IMR-90 (cell line): ENCODE measurements around the gene ADPRHL1. TPM values are rescaled to one million over a fixed set of nuclear protein-coding genes. Genes with fewer than 3 reads are reported as not detected.

Experiments used
- ATAC-seq: fragments of 200-7000 bp; cut with Tn5 transposase; 2 replicates; pipeline ENCODE4 v1.9.1; 2020; ENCODE audit warnings: low read depth, mild to moderate bottlenecking, moderate library complexity
- BruUV-seq: library from RNA; stranded (reverse); fragments of 400-500 nt; replicated peaks from 2 replicates; lab custom pipeline; 2021; lab: Mats Ljungman, UMichigan
- CTCF ChIA-PET: fragments of 300-600 bp; formaldehyde crosslinking; extraction: SDS; loops from one replicate; lab custom pipeline; 2021; ENCODE audit warnings: antibody characterized with exemption; lab: Yijun Ruan, JAX
- POLR2A ChIA-PET: fragments of 300-600 bp; sonication (Branson Sonifier 250); formaldehyde crosslinking; loops from one replicate; lab custom pipeline; 2022; ENCODE audit warnings: antibody characterized with exemption; ENCODE audit not compliant: unreplicated experiment; lab: Charles Lee
- DNase-seq: peaks from one replicate; pipeline ENCODE4 v3.0.0; 2013
- H2AFZ ChIP-seq: replicated peaks from 2 replicates; pipeline ENCODE3; 2013; ENCODE audit warnings: low read length, mild to moderate bottlenecking; ENCODE audit not compliant: poor library complexity
- H2AK5ac ChIP-seq: 2 replicates; pipeline ENCODE4 v1.6.1; 2013; ENCODE audit warnings: low read depth, low read length, inconsistent platforms
- H2AK9ac ChIP-seq: replicated peaks from 2 replicates; pipeline ENCODE3; 2013; ENCODE audit warnings: mild to moderate bottlenecking, low read depth, low read length, moderate library complexity; ENCODE audit not compliant: poor library complexity
- H2BK120ac ChIP-seq: 2 replicates; pipeline ENCODE4 v1.6.1; 2013; ENCODE audit warnings: low read depth, low read length, inconsistent platforms
- H2BK15ac ChIP-seq: 3 replicates; pipeline ENCODE4 v1.6.1; 2013; ENCODE audit warnings: low read depth, low read length, inconsistent platforms
- H2BK20ac ChIP-seq: 2 replicates; pipeline ENCODE4 v1.6.1; 2013; ENCODE audit warnings: low read depth, mild to moderate bottlenecking, inconsistent platforms, low read length, moderate library complexity
- H2BK5ac ChIP-seq: 2 replicates; pipeline ENCODE4 v1.6.1; 2013; ENCODE audit warnings: mild to moderate bottlenecking, low read depth, low read length, inconsistent platforms; ENCODE audit not compliant: poor library complexity, severe bottlenecking
- H3K14ac ChIP-seq: replicated peaks from 2 replicates; pipeline ENCODE4 v1.6.1; 2013; ENCODE audit warnings: low read depth, low read length, inconsistent platforms
- H3K18ac ChIP-seq: 2 replicates; pipeline ENCODE4 v1.6.1; 2013; ENCODE audit warnings: low read depth, low read length, control low read depth
- H3K23ac ChIP-seq: 2 replicates; pipeline ENCODE4 v1.6.1; 2013; ENCODE audit warnings: low read depth, low read length, inconsistent platforms
- H3K27ac ChIP-seq: 2 replicates; pipeline ENCODE4 v1.5.1; 2013; ENCODE audit warnings: mild to moderate bottlenecking, control low read depth, low read length; ENCODE audit not compliant: insufficient read depth
- H3K27me3 ChIP-seq: 2 replicates; pipeline ENCODE4 v1.6.1; 2013; ENCODE audit warnings: low read length; ENCODE audit not compliant: control insufficient read depth, insufficient read depth
- H3K36me3 ChIP-seq: 2 replicates; pipeline ENCODE4 v1.6.1; 2013; ENCODE audit warnings: low read length, mixed read lengths; ENCODE audit not compliant: control insufficient read depth, insufficient read depth
- H3K4ac ChIP-seq: 2 replicates; pipeline ENCODE4 v1.6.1; 2013; ENCODE audit warnings: low read depth, low read length, inconsistent platforms
- H3K4me1 ChIP-seq: 2 replicates; pipeline ENCODE4 v1.6.1; 2013; ENCODE audit warnings: low read length, mixed read lengths; ENCODE audit not compliant: control insufficient read depth, insufficient read depth
- H3K4me2 ChIP-seq: 2 replicates; pipeline ENCODE4 v1.6.1; 2013; ENCODE audit warnings: low read depth, mild to moderate bottlenecking, control low read depth, low read length, moderate library complexity
- H3K4me3 ChIP-seq: 2 replicates; pipeline ENCODE4 v1.5.1; 2013; ENCODE audit warnings: low read depth, mild to moderate bottlenecking, control low read depth, low read length, moderate library complexity; ENCODE audit not compliant: insufficient read depth
- H3K56ac ChIP-seq: 2 replicates; pipeline ENCODE4 v1.6.1; 2013; ENCODE audit warnings: low read length, inconsistent platforms; ENCODE audit not compliant: insufficient read depth; ENCODE audit errors: extremely low read depth
- H3K79me1 ChIP-seq, 2 experiments: 2 replicates each; pipeline ENCODE4 v1.6.1; 2013; ENCODE audit warnings: low read length in 2 of 2, inconsistent platforms in 1 of 2, low read depth in 1 of 2
- H3K9ac ChIP-seq: 2 replicates; pipeline ENCODE4 v1.6.1; 2013; ENCODE audit warnings: low read depth, low read length, control low read depth
- H3K9me1 ChIP-seq: 2 replicates; pipeline ENCODE4 v1.6.1; 2013; ENCODE audit warnings: low read length, inconsistent platforms; ENCODE audit not compliant: insufficient read depth
- H3K9me3 ChIP-seq: 2 replicates; pipeline ENCODE4 v1.6.1; 2013; ENCODE audit warnings: low read length; ENCODE audit not compliant: control insufficient read depth, insufficient read depth
- H4K20me1 ChIP-seq: 2 replicates; pipeline ENCODE4 v1.6.1; 2013; ENCODE audit warnings: low read length, inconsistent platforms; ENCODE audit not compliant: insufficient read depth
- H4K5ac ChIP-seq: 2 replicates; pipeline ENCODE4 v1.6.1; 2013; ENCODE audit warnings: mild to moderate bottlenecking, low read depth, low read length, control low read depth
- H4K8ac ChIP-seq, 2 experiments: 2 replicates each; pipeline ENCODE4 v1.6.1; 2013; ENCODE audit warnings: low read depth in 2 of 2, low read length in 2 of 2, control low read depth in 1 of 2, inconsistent platforms in 1 of 2
- H4K91ac ChIP-seq: 2 replicates; pipeline ENCODE4 v1.6.1; 2013; ENCODE audit warnings: low read depth, low read length, inconsistent platforms; ENCODE audit not compliant: insufficient read depth
- CEBPB ChIP-seq: IDR thresholded peaks from 2 replicates; pipeline ENCODE4 v1.6.1; 2012; ENCODE audit warnings: low read depth, low read length, improper control_type of control experiment
- CHD1 ChIP-seq: IDR thresholded peaks from 2 replicates; pipeline ENCODE4 v1.6.1; 2012; ENCODE audit warnings: low read depth, low read length, improper control_type of control experiment
- MXI1 ChIP-seq: IDR thresholded peaks from 2 replicates; pipeline ENCODE4 v1.6.1; 2012; ENCODE audit warnings: low read depth, mild to moderate bottlenecking, low read length, moderate library complexity, borderline replicate concordance
- NFE2L2 ChIP-seq: fragments of 150-350 bp; IDR thresholded peaks from 2 replicates; pipeline ENCODE4 v1.6.1; 2016; ENCODE audit warnings: low read depth, mild to moderate bottlenecking, low read length
- POLR2A ChIP-seq: IDR thresholded peaks from 2 replicates; pipeline ENCODE4 v1.6.1; 2012; ENCODE audit warnings: mild to moderate bottlenecking, low read depth, low read length
- RAD21 ChIP-seq: IDR thresholded peaks from 2 replicates; pipeline ENCODE4 v1.6.1; 2012; ENCODE audit warnings: low read length, improper control_type of control experiment
- RFX5 ChIP-seq: IDR thresholded peaks from 2 replicates; pipeline ENCODE4 v1.8.0; 2012; ENCODE audit warnings: low read depth, mild to moderate bottlenecking, low read length, moderate library complexity
- WGBS, 2 experiments: methylation state at CpG; one replicate each; pipeline versions ENCODE4 v1.1.5 to v1.1.7; 2013; ENCODE audit warnings: missing lambda C conversion rate in 2 of 2; ENCODE audit not compliant: insufficient read length in 1 of 2; ENCODE audit errors: extremely low coverage in 2 of 2; 5-methylcytosine and 5-hydroxymethylcytosine counted together
- dilution Hi-C: fragments of 300-500 bp; cut with HindIII; formaldehyde crosslinking; loops from one replicate; pipeline ENCODE4 v1.14.3; 2018; ENCODE audit warnings: low sequenced_read_pairs; ENCODE audit not compliant: unreplicated experiment
- in situ Hi-C: fragments of 300-500 bp; cut with MboI; formaldehyde crosslinking; loops from 3 replicates; pipeline ENCODE4 v1.14.3; 2019; ENCODE audit warnings: low sequenced_read_pairs, inconsistent platforms, mixed read lengths
- intact Hi-C: fragments of 100-400 bp; cut with micrococcal nuclease; formaldehyde crosslinking; loops from 2 replicates; pipeline ENCODE4 v1.10.0; 2022
- polyA plus RNA-seq, 3 experiments: library from polyadenylated mRNA; depleted of rRNA; stranded (reverse); fragments of >200 nt; gene quantifications; 2 replicates each; pipeline ENCODE4 v1.2.3, GENCODE V29; 2012; ENCODE audit warnings: low replicate concordance in 1 of 3
- total RNA-seq: library from RNA; depleted of rRNA; stranded (reverse); fragments of >200 nt; gene quantifications from 2 replicates; pipeline ENCODE4 v1.2.3, GENCODE V29; 2012
- TF ChIP-seq, protein P1 (sequence below): fragments of 150-350 bp; IDR thresholded peaks from 2 replicates; pipeline ENCODE4 v1.6.1; 2016; ENCODE audit warnings: low read depth, mild to moderate bottlenecking, low read length, moderate library complexity, borderline replicate concordance
- TF ChIP-seq, protein P2 (sequence below): conservative IDR thresholded peaks from 2 replicates; pipeline ENCODE4 v1.5.1; 2012; ENCODE audit warnings: mild to moderate bottlenecking, low read depth, low read length, improper control_type of control experiment

The ADPRHL1 gene
- total and polyA plus RNA-seq, 2 of the 4 experiments (the other 2 are of a cell fraction), result 0.36 to 0.67 TPM

DNA sequence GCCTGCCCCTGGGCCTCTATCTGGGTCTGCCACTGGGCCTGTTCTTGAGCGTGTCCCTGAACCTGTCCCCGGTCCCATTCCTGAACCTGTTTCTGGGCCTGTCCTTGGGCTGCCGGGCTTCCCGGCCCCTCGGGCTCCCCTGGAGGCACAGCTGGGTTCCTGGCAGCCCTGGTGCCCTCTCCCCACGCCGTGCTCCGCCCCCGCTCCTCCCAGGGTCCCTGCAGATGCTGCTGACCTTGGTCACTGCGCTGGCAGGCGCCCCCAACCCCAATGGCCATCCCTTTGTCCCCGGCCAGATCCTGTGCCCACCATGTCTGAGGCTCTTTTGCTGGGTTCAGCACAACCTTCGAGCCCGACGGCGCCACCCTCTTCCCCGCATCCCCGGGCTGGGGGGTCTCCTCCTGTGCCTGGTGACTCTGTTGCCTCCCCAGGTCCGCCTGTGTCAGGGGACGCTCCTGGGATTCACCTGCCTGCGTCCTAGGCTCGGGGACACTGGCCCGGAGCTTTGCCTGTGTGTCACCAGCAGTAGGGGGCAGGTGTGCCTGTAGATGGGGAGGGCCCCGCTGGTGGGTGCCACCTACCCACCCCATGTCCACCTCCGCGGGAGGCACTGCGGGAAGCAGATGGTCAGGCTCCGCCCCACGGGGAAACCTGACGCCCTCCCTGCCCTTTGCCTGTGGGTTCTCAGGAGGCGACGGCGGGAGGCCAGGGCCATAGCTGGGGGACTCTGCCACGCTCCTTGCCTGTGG, 48.4 kb downstream of the ADPRHL1 start:
- H3K14ac ChIP-seq, result no peak overlapping the region
- 96% methylated on average over 18 of the region's 34 CpGs; no CpG with 5 or more reads in 1 of the 2 experiments for WGBS, 2 experiments
- no peak overlapping the region for H2AK9ac ChIP-seq
- H3K79me1 ChIP-seq, result no peaks in the 10 kb centered on the region
- no peak overlapping the region for H3K4me2 ChIP-seq
- H4K20me1 ChIP-seq, result no peaks in the 10 kb centered on the region
- H4K5ac ChIP-seq, result no peak overlapping the region
- H3K27ac ChIP-seq, result no peak overlapping the region
- no peak overlapping the region for H2BK20ac ChIP-seq
- no peak overlapping the region for H2BK5ac ChIP-seq
- in situ Hi-C loops (no loop called here), dilution Hi-C loops (no loop called here), intact Hi-C loops (no loop called here)
- no peak overlapping the region for H4K8ac ChIP-seq
- no peak overlapping the region for H3K23ac ChIP-seq
- H2BK120ac ChIP-seq, result no peak overlapping the region
- ChIA-PET CTCF (no interaction called here), POLR2A (no interaction called here)
- ATAC-seq, result no peak
- TF ChIP-seq, protein P1, sequence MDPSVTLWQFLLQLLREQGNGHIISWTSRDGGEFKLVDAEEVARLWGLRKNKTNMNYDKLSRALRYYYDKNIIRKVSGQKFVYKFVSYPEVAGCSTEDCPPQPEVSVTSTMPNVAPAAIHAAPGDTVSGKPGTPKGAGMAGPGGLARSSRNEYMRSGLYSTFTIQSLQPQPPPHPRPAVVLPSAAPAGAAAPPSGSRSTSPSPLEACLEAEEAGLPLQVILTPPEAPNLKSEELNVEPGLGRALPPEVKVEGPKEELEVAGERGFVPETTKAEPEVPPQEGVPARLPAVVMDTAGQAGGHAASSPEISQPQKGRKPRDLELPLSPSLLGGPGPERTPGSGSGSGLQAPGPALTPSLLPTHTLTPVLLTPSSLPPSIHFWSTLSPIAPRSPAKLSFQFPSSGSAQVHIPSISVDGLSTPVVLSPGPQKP, result no peak
- no peak for TF ChIP-seq RFX5
- no peak for TF ChIP-seq RAD21
- no peak for TF ChIP-seq CEBPB
- TF ChIP-seq CHD1, result no peak
- no peak for TF ChIP-seq MXI1
- TF ChIP-seq POLR2A, result no peak
- TF ChIP-seq NFE2L2, result no peak
- TF ChIP-seq, protein P2, sequence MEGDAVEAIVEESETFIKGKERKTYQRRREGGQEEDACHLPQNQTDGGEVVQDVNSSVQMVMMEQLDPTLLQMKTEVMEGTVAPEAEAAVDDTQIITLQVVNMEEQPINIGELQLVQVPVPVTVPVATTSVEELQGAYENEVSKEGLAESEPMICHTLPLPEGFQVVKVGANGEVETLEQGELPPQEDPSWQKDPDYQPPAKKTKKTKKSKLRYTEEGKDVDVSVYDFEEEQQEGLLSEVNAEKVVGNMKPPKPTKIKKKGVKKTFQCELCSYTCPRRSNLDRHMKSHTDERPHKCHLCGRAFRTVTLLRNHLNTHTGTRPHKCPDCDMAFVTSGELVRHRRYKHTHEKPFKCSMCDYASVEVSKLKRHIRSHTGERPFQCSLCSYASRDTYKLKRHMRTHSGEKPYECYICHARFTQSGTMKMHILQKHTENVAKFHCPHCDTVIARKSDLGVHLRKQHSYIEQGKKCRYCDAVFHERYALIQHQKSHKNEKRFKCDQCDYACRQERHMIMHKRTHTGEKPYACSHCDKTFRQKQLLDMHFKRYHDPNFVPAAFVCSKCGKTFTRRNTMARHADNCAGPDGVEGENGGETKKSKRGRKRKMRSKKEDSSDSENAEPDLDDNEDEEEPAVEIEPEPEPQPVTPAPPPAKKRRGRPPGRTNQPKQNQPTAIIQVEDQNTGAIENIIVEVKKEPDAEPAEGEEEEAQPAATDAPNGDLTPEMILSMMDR, result no peak
- no TSS peak for BruUV-seq
- no peak overlapping the region for H3K18ac ChIP-seq
- H3K4me1 ChIP-seq, result peaks cover under 1% of the 10 kb centered on the region
- H3K9me1 ChIP-seq, result peaks cover 1% of the 10 kb centered on the region; the same call in 1 of the 2 replicates
- no peak overlapping the region; the same call in 1 of the 2 replicates for H2AK5ac ChIP-seq
- no peaks in the 10 kb centered on the region for H3K9me3 ChIP-seq
- no peak overlapping the region for H3K9ac ChIP-seq
- H4K91ac ChIP-seq, result no peak overlapping the region
- H2BK15ac ChIP-seq, result no peak overlapping the region
- no peaks in the 10 kb centered on the region for H3K36me3 ChIP-seq
- H3K27me3 ChIP-seq, result no peaks in the 10 kb centered on the region
- no peak overlapping the region for H3K4me3 ChIP-seq
- H2AFZ ChIP-seq, result no peak overlapping the region
- H3K56ac ChIP-seq, result no peak overlapping the region
- no peak overlapping the region for H3K4ac ChIP-seq
- no peak for DNase-seq
